ENCODE data around the gene TACC2.

- TF ChIP-seq, protein P1, sequence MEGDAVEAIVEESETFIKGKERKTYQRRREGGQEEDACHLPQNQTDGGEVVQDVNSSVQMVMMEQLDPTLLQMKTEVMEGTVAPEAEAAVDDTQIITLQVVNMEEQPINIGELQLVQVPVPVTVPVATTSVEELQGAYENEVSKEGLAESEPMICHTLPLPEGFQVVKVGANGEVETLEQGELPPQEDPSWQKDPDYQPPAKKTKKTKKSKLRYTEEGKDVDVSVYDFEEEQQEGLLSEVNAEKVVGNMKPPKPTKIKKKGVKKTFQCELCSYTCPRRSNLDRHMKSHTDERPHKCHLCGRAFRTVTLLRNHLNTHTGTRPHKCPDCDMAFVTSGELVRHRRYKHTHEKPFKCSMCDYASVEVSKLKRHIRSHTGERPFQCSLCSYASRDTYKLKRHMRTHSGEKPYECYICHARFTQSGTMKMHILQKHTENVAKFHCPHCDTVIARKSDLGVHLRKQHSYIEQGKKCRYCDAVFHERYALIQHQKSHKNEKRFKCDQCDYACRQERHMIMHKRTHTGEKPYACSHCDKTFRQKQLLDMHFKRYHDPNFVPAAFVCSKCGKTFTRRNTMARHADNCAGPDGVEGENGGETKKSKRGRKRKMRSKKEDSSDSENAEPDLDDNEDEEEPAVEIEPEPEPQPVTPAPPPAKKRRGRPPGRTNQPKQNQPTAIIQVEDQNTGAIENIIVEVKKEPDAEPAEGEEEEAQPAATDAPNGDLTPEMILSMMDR (IDR thresholded peaks at IDR 0.05): no peak
- no peak for TF ChIP-seq POLR2A (IDR thresholded peaks at IDR 0.05)
These were observed 292.8 kb downstream of the TACC2 start for GRCh38 chr10:122281751-122282150.
